T-helper 17 cell (primary cell): Measurements from ENCODE around the gene GNE. TPM values are rescaled to one million over a fixed set of nuclear protein-coding genes. Genes with fewer than 3 reads are reported as not detected.
"Not testable (repeated sequence)": the region's sequence is repeated elsewhere in the genome, so short reads cannot be mapped to it uniquely, and the experiment has no call there.

ENCODE experiments used
- ATAC-seq: fragments of 150-1000 bp; cut with Tn5 transposase; 2 replicates; pipeline ENCODE4 v1.10.0; 2021; ENCODE audit warnings: mild to moderate bottlenecking, moderate library complexity
- DNase-seq, 3 donors: peaks; one replicate each; pipeline versions ENCODE4 v3.0.0 to v3.0.0-alpha.2; 2020 to 2021
- H3K9me3 ChIP-seq: one replicate; pipeline ENCODE4 v1.7.0; 2013; ENCODE audit warnings: low read length, mild to moderate bottlenecking; ENCODE audit not compliant: control insufficient read depth, poor library complexity, severe bottlenecking
- H3K27ac Mint-ChIP-seq: one replicate; pipeline ENCODE4 v1.8.0; 2022; ENCODE audit warnings: mild to moderate bottlenecking, moderate library complexity, mixed read lengths
- H3K27me3 Mint-ChIP-seq: one replicate; pipeline ENCODE4 v1.8.0; 2022; ENCODE audit warnings: mixed read lengths
- H3K36me3 Mint-ChIP-seq: one replicate; pipeline ENCODE4 v1.8.0; 2022; ENCODE audit warnings: low read depth, mixed read lengths
- H3K4me1 Mint-ChIP-seq: one replicate; pipeline ENCODE4 v1.8.0; 2022; ENCODE audit warnings: mild to moderate bottlenecking, mixed read lengths
- H3K4me3 Mint-ChIP-seq: one replicate; pipeline ENCODE4 v1.8.0; 2022; ENCODE audit warnings: mild to moderate bottlenecking, moderate library complexity, mixed read lengths
- total RNA-seq, 4 donors: library from RNA in 2 of 4; stranded (reverse) in 2 of 4; gene quantifications; one replicate each; pipeline ENCODE4 v1.2.3 and lab custom pipeline; 2022 to 2026

GNE gene
- total RNA-seq (10 to 100 TPM; 13.3 to 15.4 TPM), total RNA-seq (lab: John Stamatoyannopoulos, UW) (31.7 to 54.0 reads per million in 2 donors)

GRCh38 chr9:36258208-36258995 lies at the start of gene GNE:
GNE (minus strand) TSS chr9:36258448; CDS start chr9:36249355, 9,093 bp downstream.
- H3K36me3 Mint-ChIP-seq, result no peaks in the 10 kb centered on the region

GRCh38 chr9:36306471-36307306 lies 48.4 kb upstream of the GNE start:
- Mint-ChIP-seq H3K4me3 (no peak overlapping the region), H3K27ac (peak overlapping the region; percentile 81), H3K36me3 (no peaks in the 10 kb centered on the region), H3K4me1 (peaks cover 9% of the 10 kb centered on the region), H3K27me3 (no peaks in the 10 kb centered on the region)
- DNase-seq (no peak), ATAC-seq (no peak)
- no peaks in the 10 kb centered on the region for H3K9me3 ChIP-seq

More at GRCh38 chr9:36258208-36258995, at the start of gene GNE:
- ATAC-seq (peak; percentile 90), DNase-seq (peak; percentile 94 to 98 (median 96))
- H3K4me3 Mint-ChIP-seq, result peak within 1 kb of the TSS; percentile 98
- H3K4me1 Mint-ChIP-seq, result peaks cover 4% of the 10 kb centered on the region
- H3K27me3 Mint-ChIP-seq, result no peaks in the 10 kb centered on the region
- H3K27ac Mint-ChIP-seq, result peak within 1 kb of the TSS; percentile 95
- no peaks in the 10 kb centered on the region for H3K9me3 ChIP-seq

GRCh38 chr9:36304366-36304765 lies 46.1 kb upstream of the GNE start:
- not testable (repeated sequence) for ATAC-seq, H3K9me3 ChIP-seq, H3K27me3 Mint-ChIP-seq, H3K4me3 Mint-ChIP-seq, H3K27ac Mint-ChIP-seq, DNase-seq, H3K4me1 Mint-ChIP-seq, H3K36me3 Mint-ChIP-seq

- ATAC-seq (no peak), DNase-seq (no peak)
- no peaks in the 10 kb centered on the region for H3K36me3 Mint-ChIP-seq
- no peaks in the 10 kb centered on the region for H3K27me3 Mint-ChIP-seq
- H3K4me1 Mint-ChIP-seq, result peaks cover 5% of the 10 kb centered on the region
- H3K9me3 ChIP-seq, result no peaks in the 10 kb centered on the region
- no peak overlapping the region for H3K4me3 Mint-ChIP-seq
- no peak overlapping the region for H3K27ac Mint-ChIP-seq
Observed at GRCh38 chr9:36301227-36301626, 43.0 kb upstream of the GNE start.

- Mint-ChIP-seq H3K4me3 (no peak overlapping the region), H3K36me3 (peaks cover 4% of the 10 kb centered on the region), H3K27ac (no peak overlapping the region), H3K4me1 (peaks cover 3% of the 10 kb centered on the region), H3K27me3 (no peaks in the 10 kb centered on the region)
- DNase-seq (no peak), ATAC-seq (no peak)
- H3K9me3 ChIP-seq, result no peaks in the 10 kb centered on the region
Observed at GRCh38 chr9:36298566-36298965, 40.3 kb upstream of the GNE start.

- no peak overlapping the region for H3K4me3 Mint-ChIP-seq
- no peaks in the 10 kb centered on the region for H3K9me3 ChIP-seq
- DNase-seq (no peak), ATAC-seq (no peak)
- peaks cover 4% of the 10 kb centered on the region for H3K36me3 Mint-ChIP-seq
- H3K27ac Mint-ChIP-seq, result no peak overlapping the region
- H3K4me1 Mint-ChIP-seq, result peaks cover 3% of the 10 kb centered on the region
- peaks cover 4% of the 10 kb centered on the region for H3K27me3 Mint-ChIP-seq
Observed at GRCh38 chr9:36297798-36298197, 39.5 kb upstream of the GNE start.

- not testable (repeated sequence) for H3K9me3 ChIP-seq, H3K4me3 Mint-ChIP-seq, H3K27me3 Mint-ChIP-seq, H3K36me3 Mint-ChIP-seq, ATAC-seq, DNase-seq, H3K27ac Mint-ChIP-seq, H3K4me1 Mint-ChIP-seq
Observed at GRCh38 chr9:36294996-36295395, 36.7 kb upstream of the GNE start.

- ATAC-seq, result no peak
- Mint-ChIP-seq H3K4me1 (peaks cover 3% of the 10 kb centered on the region), H3K36me3 (peaks cover 4% of the 10 kb centered on the region), H3K27me3 (peaks cover 5% of the 10 kb centered on the region), H3K27ac (no peak overlapping the region), H3K4me3 (no peak overlapping the region)
- no peak for DNase-seq
- no peaks in the 10 kb centered on the region for H3K9me3 ChIP-seq
Observed at GRCh38 chr9:36293918-36294317, 35.7 kb upstream of the GNE start.

GRCh38 chr9:36293171-36293570 lies 34.9 kb upstream of the GNE start:
- no peaks in the 10 kb centered on the region for H3K9me3 ChIP-seq
- no peak overlapping the region for H3K27ac Mint-ChIP-seq
- DNase-seq (no peak), ATAC-seq (no peak)
- peaks cover 3% of the 10 kb centered on the region for H3K4me1 Mint-ChIP-seq
- peaks cover 5% of the 10 kb centered on the region for H3K27me3 Mint-ChIP-seq
- H3K36me3 Mint-ChIP-seq, result peaks cover 4% of the 10 kb centered on the region
- H3K4me3 Mint-ChIP-seq, result no peak overlapping the region

GRCh38 chr9:36292641-36293040 lies 34.4 kb upstream of the GNE start:
- H3K4me1 Mint-ChIP-seq, result peaks cover 3% of the 10 kb centered on the region
- H3K9me3 ChIP-seq, result no peaks in the 10 kb centered on the region
- H3K27me3 Mint-ChIP-seq, result peaks cover 5% of the 10 kb centered on the region
- no peak overlapping the region for H3K27ac Mint-ChIP-seq
- no peak for DNase-seq
- no peak overlapping the region for H3K4me3 Mint-ChIP-seq
- ATAC-seq, result no peak
- peaks cover 4% of the 10 kb centered on the region for H3K36me3 Mint-ChIP-seq

- no peaks in the 10 kb centered on the region for H3K9me3 ChIP-seq
- H3K27me3 Mint-ChIP-seq, result peaks cover 5% of the 10 kb centered on the region
- H3K36me3 Mint-ChIP-seq, result peaks cover 4% of the 10 kb centered on the region
- no peak overlapping the region for H3K4me3 Mint-ChIP-seq
- ATAC-seq (no peak), DNase-seq (no peak)
- H3K4me1 Mint-ChIP-seq, result no peaks in the 10 kb centered on the region
- H3K27ac Mint-ChIP-seq, result no peak overlapping the region
Observed at GRCh38 chr9:36290996-36291395, 32.7 kb upstream of the GNE start.

GRCh38 chr9:36289836-36290435 lies 31.7 kb upstream of the GNE start:
- no peak overlapping the region for H3K27ac Mint-ChIP-seq
- H3K4me3 Mint-ChIP-seq, result no peak overlapping the region

GRCh38 chr9:36288070-36288469 lies 29.8 kb upstream of the GNE start:
- H3K4me1 Mint-ChIP-seq, result no peaks in the 10 kb centered on the region
- peaks cover 3% of the 10 kb centered on the region for H3K27me3 Mint-ChIP-seq
- ATAC-seq (no peak), DNase-seq (no peak)
- H3K4me3 Mint-ChIP-seq, result no peak overlapping the region
- H3K9me3 ChIP-seq, result no peaks in the 10 kb centered on the region
- no peak overlapping the region for H3K27ac Mint-ChIP-seq
- H3K36me3 Mint-ChIP-seq, result no peaks in the 10 kb centered on the region

More at GRCh38 chr9:36289836-36290435, 31.7 kb upstream of the GNE start:
- H3K36me3 Mint-ChIP-seq, result peaks cover 4% of the 10 kb centered on the region
- ATAC-seq (no peak), DNase-seq (no peak)
- no peaks in the 10 kb centered on the region for H3K9me3 ChIP-seq
- H3K27me3 Mint-ChIP-seq, result peaks cover 5% of the 10 kb centered on the region
- H3K4me1 Mint-ChIP-seq, result no peaks in the 10 kb centered on the region
